Measurements from ENCODE around the gene CFAP99. TPM values are rescaled to one million over a fixed set of nuclear protein-coding genes. Genes with fewer than 3 reads are reported as not detected.

CFAP99 gene
- total and polyA plus RNA-seq, 2 of the 4 experiments (the other 2 are of a cell fraction) = not detected

GRCh38 chr4:2412885-2413716 is 5.7 kb upstream of the CFAP99 start (continued):
- TF ChIP-seq MXI1 (IDR thresholded peaks at IDR 0.05; ENCODE audit: borderline replicate concordance, low read depth, low read length) = peak; percentile 94
- peak; percentile 54 for TF ChIP-seq SMC3 (IDR thresholded peaks at IDR 0.05; ENCODE audit: low read depth, low read length)

GRCh38 chr4:2413821-2414610 is 4.7 kb upstream of the CFAP99 start:
- Histone ChIP-seq H3K4ac (ENCODE audit: low read depth, low read length) (peak overlapping the region; percentile 81), H3K4me1 (ENCODE audit: control insufficient read depth, insufficient read depth, low read length) (peaks cover 15% of the 10 kb centered on the region), H4K5ac (ENCODE audit: low read depth, low read length) (no peak overlapping the region), H3K9me1 (ENCODE audit: insufficient read depth, low read length) (peaks cover 14% of the 10 kb centered on the region), H4K8ac (ENCODE audit: low read depth in 2 of 2, low read length in 2 of 2) (peak overlapping the region; percentile 59 to 71; a peak in 3 of 4 replicates), H3K9me3 (ENCODE audit: control insufficient read depth, insufficient read depth, low read length) (no peaks in the 10 kb centered on the region), H2AK9ac (replicated peaks; ENCODE audit: low read depth, low read length, poor library complexity) (peak overlapping the region; percentile 83), H3K27me3 (ENCODE audit: control insufficient read depth, insufficient read depth, low read length) (peaks cover 31% of the 10 kb centered on the region), H3K56ac (ENCODE audit: extremely low read depth, insufficient read depth, low read length) (no peak overlapping the region), H2AFZ (replicated peaks; ENCODE audit: low read length, poor library complexity) (peak overlapping the region; percentile 73), H4K20me1 (ENCODE audit: insufficient read depth, low read length) (no peaks in the 10 kb centered on the region), H2AK5ac (ENCODE audit: low read depth, low read length) (peak overlapping the region; percentile 88; the same call in 1 of the 2 replicates), H3K27ac (ENCODE audit: insufficient read depth, low read length) (no peak overlapping the region), H3K23ac (ENCODE audit: low read depth, low read length) (0 out of 2 replicates have a peak overlapping the region, but pooled peaks have one; percentile 4), H3K18ac (ENCODE audit: low read depth, low read length) (no peak overlapping the region), H3K4me2 (ENCODE audit: low read depth, low read length) (no peak overlapping the region), H3K4me3 (ENCODE audit: insufficient read depth, low read depth, low read length) (no peak overlapping the region), H2BK15ac (ENCODE audit: low read depth, low read length) (peak overlapping the region; percentile 34; the same call in 1 of the 3 replicates), H2BK5ac (ENCODE audit: low read depth, low read length, poor library complexity, severe bottlenecking) (no peak overlapping the region), H3K14ac (replicated peaks; ENCODE audit: low read depth, low read length) (peak overlapping the region; percentile 55; the same call in 1 of the 2 replicates), H3K79me1 (ENCODE audit: low read depth in 1 of 2, low read length in 2 of 2) (peaks cover 0 to 3% of the 10 kb centered on the region in 2 experiments; a peak in 1 of 4 replicates), H3K36me3 (ENCODE audit: control insufficient read depth, insufficient read depth, low read length) (no peaks in the 10 kb centered on the region), H2BK20ac (ENCODE audit: low read depth, low read length) (peak overlapping the region; percentile 56), H4K91ac (ENCODE audit: insufficient read depth, low read depth, low read length) (peak overlapping the region; percentile 61), H2BK120ac (ENCODE audit: low read depth, low read length) (peak overlapping the region; percentile 56), H3K9ac (ENCODE audit: low read depth, low read length) (no peak overlapping the region)
- DNase-seq (no peak), ATAC-seq (ENCODE audit: low read depth) (no peak)
- in situ Hi-C loops (cut with MboI; ENCODE audit: low sequenced_read_pairs) (no loop called here), dilution Hi-C loops (cut with HindIII; ENCODE audit: low sequenced_read_pairs, unreplicated experiment) (no loop called here), intact Hi-C loops (cut with micrococcal nuclease) (loop anchor here (10.0 kb wide), 1 partner anchor 149 kb away; the partner anchor contains the start of gene MXD4)
- ChIA-PET POLR2A (ENCODE audit: unreplicated experiment) (no interaction called here), CTCF (interaction anchor here (0.5 to 1.2 kb wide), 4 partner anchors 10 to 151 kb away, joined by 3 to 4 read pairs (median 3); no protein-coding TSS in a partner anchor)
- BruUV-seq (replicated peaks) = no TSS peak
- WGBS, 2 experiments (ENCODE audit: extremely low coverage in 2 of 2, insufficient read length in 1 of 2) = 78% methylated on average over 3 of the region's 14 CpGs; no CpG with 5 or more reads in 1 of the 2 experiments
- TF ChIP-seq SMC3 (IDR thresholded peaks at IDR 0.05; ENCODE audit: low read depth, low read length) (no peak), USF2 (IDR thresholded peaks at IDR 0.05; ENCODE audit: low read depth, low read length) (no peak), RFX5 (IDR thresholded peaks at IDR 0.05; ENCODE audit: low read depth, low read length) (no peak), RCOR1 (IDR thresholded peaks at IDR 0.05; ENCODE audit: insufficient replicate concordance, low read length) (no peak), CHD1 (IDR thresholded peaks at IDR 0.05; ENCODE audit: low read depth, low read length) (no peak), BHLHE40 (IDR thresholded peaks at IDR 0.05; ENCODE audit: low read depth, low read length) (no peak), MAZ (IDR thresholded peaks at IDR 0.05; ENCODE audit: borderline replicate concordance, low read depth, low read length) (no peak), FOS (IDR thresholded peaks at IDR 0.05; ENCODE audit: low read depth, low read length) (no peak), ELK1 (IDR thresholded peaks at IDR 0.05; ENCODE audit: borderline replicate concordance, low read depth, low read length) (no peak), MAFK (IDR thresholded peaks at IDR 0.05; ENCODE audit: low read depth, low read length) (no peak), CEBPB (IDR thresholded peaks at IDR 0.05; ENCODE audit: low read depth, low read length) (no peak)

Data from IMR-90 (cell line).